ENCODE measurements around the gene NAALADL2.

GRCh38 chr3:175432376-175433025 is 573.4 kb downstream of the NAALADL2 start:
- TF ChIP-seq CTCF (IDR thresholded peaks at IDR 0.05) (no peak), ZFX (IDR thresholded peaks at IDR 0.05; ENCODE audit: borderline replicate concordance) (no peak)
